Astrocyte (in vitro differentiated cells and primary cell): Measurements from ENCODE around the gene MMP17.
"Not testable (repeated sequence)": the region's sequence is repeated elsewhere in the genome, so short reads cannot be mapped to it uniquely, and the experiment has no call there.

ENCODE experiments used
- CTCF ChIP-seq: IDR thresholded peaks from 2 replicates; pipeline ENCODE4 v1.5.1; 2011; ENCODE audit warnings: low read depth, mild to moderate bottlenecking, inconsistent platforms, low read length, moderate library complexity; ENCODE audit not compliant: insufficient read depth
- EZH2 ChIP-seq: IDR thresholded peaks from 2 replicates; pipeline ENCODE4 v1.6.1; 2012; ENCODE audit warnings: mild to moderate bottlenecking, low read length, inconsistent platforms; ENCODE audit not compliant: insufficient read depth

- TF ChIP-seq CTCF, EZH2: not testable (repeated sequence)
These were observed 46.8 kb downstream of the MMP17 start for GRCh38 chr12:131874972-131875371.
